Dermis microvascular lymphatic vessel endothelial cell (primary cell): ENCODE data around the gene TBC1D9. TPM values are rescaled to one million over a fixed set of nuclear protein-coding genes. Genes with fewer than 3 reads are reported as not detected.
A peak's percentile ranks its signal among the peaks of the same experiment; 100 is the strongest.

Source experiments
- DNase-seq, 2 donors: peaks; one replicate each; pipeline versions ENCODE4 v3.0.0 to v3.0.0-alpha.2; 2010; ENCODE audit warnings: low read depth in 2 of 2
- total RNA-seq: library from RNA; depleted of rRNA; stranded (reverse); fragments of >200 nt; gene quantifications from 2 replicates; pipeline ENCODE4 v1.2.1, GENCODE V29; 2014

TBC1D9 gene
- total RNA-seq, 1 donor from 2014 or later = 47.2 TPM

GRCh38 chr4:140695483-140695882, 60.7 kb downstream of the TBC1D9 start:
- DNase-seq = no peak

DNA sequence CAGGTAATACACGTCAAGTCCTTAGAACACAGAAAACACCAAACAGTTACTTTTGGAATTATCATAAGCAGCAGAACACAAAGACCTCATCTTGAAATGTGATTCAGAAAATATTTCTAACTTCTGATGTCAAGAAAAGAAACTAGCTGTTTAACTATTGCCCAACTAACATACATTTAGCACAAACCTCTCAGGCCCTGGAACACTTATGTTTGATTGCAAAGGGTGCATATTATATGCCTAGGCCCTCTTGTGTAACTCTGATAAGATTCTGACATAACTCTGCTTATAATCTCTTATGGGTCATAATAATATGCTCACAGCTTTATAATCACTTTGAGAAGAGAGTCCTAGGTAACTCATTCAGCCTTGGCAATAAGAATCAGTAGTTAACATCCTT, 62.6 kb downstream of the TBC1D9 start:
- DNase-seq = no peak

DNA sequence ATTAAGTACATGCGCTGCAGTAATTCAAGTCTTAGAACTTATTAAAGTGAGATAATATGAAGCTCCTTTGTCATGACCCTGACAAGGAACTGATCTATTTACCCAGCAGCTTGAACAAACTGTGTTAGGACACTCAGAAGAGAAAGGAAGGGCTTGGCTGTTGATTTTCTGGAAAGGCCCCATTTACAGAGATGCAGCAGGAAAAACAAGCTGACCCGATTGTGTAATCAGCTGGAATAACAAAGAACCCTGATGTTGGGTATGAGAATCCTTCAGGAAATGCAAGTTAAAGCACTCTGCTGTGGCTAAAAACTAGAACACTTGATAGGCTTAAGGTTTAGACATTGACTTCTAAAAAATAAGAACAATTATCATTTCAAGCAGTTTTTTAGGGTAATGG, 64.8 kb downstream of the TBC1D9 start:
- peak; percentile 29 to 77 for DNase-seq

GRCh38 chr4:140690093-140690492, 66.1 kb downstream of the TBC1D9 start:
- DNase-seq = no peak

DNA sequence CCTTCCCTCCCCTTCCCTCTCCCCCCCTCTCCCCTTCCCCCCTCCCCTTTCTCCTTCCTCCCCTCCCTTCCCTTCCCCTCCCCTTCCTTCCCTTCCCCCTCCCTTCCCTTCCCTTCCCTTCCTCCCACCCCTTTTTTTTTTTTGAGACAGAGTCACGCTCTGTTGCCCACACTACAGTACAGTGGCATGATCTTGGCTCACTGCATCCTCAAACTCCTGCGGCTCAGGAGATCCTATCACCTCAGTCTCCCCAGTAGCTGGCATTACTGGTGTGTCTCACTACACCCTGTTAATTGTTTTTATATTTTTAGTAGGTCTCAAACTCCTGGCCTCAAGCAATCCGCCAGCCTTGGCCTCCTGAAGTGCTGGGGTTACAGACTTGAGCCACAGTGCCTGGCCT, 66.6 kb downstream of the TBC1D9 start:
- no peak for DNase-seq

DNA sequence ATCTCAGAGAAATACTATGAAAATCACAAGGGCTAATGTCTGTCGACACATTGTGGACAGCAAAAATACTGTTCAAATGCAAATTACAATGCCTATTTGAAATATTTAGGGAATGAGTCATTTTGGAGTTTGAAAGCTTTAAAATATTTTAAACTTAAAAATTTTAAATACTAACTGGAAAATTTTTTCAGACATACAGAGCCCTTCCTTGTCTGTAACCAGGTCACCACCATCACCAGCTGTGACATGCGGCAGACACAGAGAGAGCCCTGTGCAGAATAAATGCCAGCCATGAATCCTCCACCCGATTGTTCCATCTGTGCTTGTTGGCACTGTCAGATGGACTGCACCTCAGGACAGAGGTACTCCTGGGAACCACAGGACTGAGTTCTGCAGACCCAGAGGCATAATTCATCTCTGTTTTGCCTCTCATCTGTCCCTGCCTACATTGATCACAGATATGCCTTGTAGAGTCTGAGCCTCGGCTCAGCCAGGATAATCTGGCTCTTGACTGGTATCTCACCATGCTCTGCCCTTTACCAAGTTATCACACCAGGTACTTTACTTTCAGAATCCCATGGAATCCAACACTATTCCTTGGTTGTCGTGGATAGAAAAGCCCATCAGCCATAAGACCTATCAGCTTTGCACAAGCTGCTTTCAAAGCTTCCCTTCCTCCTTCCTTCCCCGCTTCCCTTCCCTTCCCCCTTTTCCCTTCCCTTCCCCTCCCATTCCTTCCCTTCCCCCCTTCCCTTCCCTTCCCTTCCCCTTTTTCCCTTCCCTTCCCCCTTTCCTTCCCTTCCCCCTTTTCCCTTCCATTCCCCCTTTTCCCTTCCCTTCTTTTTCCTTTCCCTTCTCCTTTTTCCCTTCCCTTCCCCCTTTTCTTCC, 67.2 kb downstream of the TBC1D9 start:
- DNase-seq = no peak

DNA sequence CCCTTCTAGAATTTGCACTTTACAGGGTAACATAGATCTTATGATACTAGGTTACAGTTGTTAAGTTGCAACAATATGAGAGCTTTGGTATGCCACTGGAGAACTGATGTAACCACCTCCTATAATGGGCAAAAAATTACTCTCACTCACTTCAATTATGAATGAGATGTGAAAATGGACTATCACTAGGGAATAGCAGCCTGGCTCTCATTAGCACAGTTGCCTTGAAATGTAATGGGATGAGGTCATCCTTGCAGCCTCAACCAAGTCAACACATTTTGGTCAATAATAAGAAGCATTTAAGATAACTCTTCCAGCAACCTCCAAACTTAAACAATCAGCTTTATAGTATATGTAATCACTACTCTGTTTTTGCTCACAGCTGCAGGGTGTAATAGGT, 69.4 kb downstream of the TBC1D9 start:
- DNase-seq = no peak

GRCh38 chr4:140684314-140684713, 71.9 kb downstream of the TBC1D9 start:
- no peak for DNase-seq

DNA sequence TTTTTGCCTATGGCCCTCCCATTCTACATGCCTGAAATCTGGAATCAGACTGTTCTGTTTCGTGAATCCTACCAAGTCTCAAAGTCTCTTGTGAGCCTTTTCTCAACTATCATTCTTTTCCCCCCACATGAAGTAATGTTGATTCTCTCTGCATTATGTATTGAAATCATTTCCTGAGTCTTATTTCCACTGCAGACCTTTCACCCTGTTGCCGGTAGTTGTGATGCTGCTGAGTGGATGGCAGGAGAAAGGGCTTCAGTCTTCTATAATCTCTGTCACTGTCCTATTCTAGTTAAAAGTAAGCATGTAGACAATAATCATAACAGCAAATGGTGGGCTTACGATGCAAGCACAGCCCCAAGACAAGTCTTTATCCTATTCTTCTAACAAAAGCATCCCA, 75.0 kb downstream of the TBC1D9 start:
- DNase-seq = peak in 1 of 2 donors; percentile 51

GRCh38 chr4:140680686-140681085, 75.5 kb downstream of the TBC1D9 start:
- DNase-seq = no peak

DNA sequence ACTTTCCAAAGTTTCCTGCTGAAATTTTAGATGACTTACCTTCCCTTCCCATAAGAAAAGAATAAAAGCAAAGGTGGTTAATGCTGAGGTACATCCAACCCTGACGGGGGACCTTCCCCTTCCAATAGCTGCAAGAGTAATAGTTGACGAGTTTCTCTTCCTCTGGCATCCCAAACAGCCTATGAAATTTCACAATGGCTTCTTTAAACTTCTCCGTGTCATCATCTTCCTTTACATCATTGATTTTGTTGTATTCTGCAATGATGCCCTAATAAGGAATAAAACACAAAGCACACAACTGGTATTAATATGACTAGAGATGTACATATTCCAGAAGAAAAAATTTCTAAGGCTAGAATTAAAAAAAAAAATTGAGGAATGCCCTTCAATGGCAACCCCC, 76.6 kb downstream of the TBC1D9 start:
- no peak for DNase-seq

- DNase-seq = peak in 1 of 2 donors; percentile 71
Observed at GRCh38 chr4:140675599-140676231, 80.5 kb downstream of the TBC1D9 start.

GRCh38 chr4:140673729-140674128, 82.5 kb downstream of the TBC1D9 start:
- peak in 1 of 2 donors; percentile 17 for DNase-seq

- DNase-seq = no peak
Observed at GRCh38 chr4:140672416-140672815, 83.8 kb downstream of the TBC1D9 start.

DNA sequence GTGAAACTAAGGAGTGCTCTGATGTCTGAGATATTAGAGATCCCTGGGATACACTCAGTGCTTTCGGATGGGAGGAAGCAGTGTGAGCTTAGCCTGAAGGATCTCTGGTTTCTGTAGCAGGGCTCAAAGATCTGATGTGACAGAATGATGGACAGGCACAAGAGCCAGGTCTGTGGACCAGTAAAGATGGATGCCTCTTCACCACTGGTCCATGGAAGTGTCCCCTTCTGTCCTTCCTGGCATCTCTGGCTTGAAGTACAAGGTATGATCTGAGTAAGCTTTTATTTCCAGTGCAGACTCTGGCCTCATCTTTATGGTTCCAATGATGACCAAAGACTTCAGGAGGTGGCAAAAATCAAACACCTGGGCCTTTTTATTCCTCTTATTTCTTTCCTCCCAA, 88.1 kb downstream of the TBC1D9 start:
- DNase-seq = no peak

DNA sequence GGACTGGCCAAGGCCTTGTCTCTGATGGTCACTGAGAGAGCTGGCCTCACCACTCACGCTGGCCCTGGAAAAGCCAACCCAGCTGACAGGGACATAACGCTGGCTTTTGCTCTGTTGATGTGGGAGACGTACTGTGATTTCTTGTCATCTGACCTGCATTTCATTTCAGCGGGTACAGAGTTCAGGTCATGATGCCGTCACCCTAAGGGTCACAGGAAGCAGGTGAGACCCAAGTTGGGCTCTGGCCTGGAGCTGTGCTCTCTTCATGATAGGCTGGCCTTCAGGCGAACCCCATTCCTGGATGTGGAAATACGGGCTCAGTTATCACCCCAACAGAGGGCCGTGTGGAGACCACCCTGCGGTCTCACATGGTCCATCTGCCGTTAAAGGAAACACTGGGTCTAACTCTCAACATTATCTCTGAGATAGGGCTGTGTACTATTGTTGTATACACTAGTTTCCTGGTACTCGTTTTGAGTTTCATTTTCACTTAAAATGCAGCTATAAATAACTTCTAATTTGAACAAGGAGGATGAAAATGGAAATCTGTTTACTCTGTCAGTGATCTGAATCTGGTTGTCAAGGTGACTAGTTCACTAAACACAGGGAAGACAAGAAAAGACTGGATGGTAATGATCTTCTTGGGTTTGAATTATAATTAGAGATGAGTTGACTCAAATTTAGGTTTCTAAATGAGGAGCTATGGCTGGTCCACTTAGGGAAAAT, 89.1 kb downstream of the TBC1D9 start:
- no peak for DNase-seq

- DNase-seq = no peak
Observed at GRCh38 chr4:140662082-140662869, 93.9 kb downstream of the TBC1D9 start.

DNA sequence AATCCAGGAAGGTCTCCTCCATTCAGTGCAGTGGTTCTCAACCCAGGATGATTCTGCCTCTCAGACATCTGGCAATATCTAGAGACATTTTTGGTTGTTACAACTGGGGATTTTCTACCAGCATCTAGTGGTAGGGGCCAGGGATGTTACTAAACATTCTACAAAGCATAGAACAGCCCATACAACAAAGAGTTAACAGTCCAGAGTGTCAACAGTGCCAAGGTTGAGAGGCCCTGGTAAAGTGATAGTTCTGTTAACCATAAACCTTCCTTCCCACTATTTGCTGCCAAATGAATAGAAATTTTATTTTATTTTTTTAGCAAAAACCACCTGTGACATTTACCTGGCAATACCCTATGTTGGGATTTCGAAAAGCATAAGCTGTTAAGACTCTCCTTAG, 94.6 kb downstream of the TBC1D9 start:
- DNase-seq = no peak

- no peak for DNase-seq
Observed at GRCh38 chr4:140659943-140660700, 96.1 kb downstream of the TBC1D9 start.

DNA sequence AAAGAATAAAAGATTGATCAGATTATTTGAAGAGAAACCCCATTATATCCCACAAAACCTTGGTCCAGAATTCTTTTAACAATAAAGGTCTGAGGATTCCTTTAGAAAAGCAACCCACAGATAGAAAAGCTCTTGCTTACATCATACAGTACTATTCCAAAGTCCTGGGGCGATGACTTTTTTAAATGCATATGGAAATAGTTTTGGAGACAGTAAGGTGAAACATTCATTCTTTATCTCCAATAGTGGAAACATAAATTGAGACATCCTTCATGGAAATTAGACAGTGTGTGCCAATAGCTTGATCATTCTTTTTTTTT, 101.7 kb downstream of the TBC1D9 start:
- no peak for DNase-seq
